H1 (cell line): ENCODE results near the gene TAS2R16. TPM values are rescaled to one million over a fixed set of nuclear protein-coding genes. Genes with fewer than 3 reads are reported as not detected.

Experiments used
- CHD7 ChIP-seq: fragments of 300-600 bp; sonication (generic); IDR thresholded peaks from 2 replicates; pipeline ENCODE4 v1.7.1; 2012; ENCODE audit warnings: low read length, moderate library complexity, mild to moderate bottlenecking, inconsistent platforms; ENCODE audit not compliant: insufficient replicate concordance
- CREB1 ChIP-seq: IDR thresholded peaks from 2 replicates; pipeline ENCODE4 v1.6.1; 2012; ENCODE audit warnings: inconsistent platforms
- CTCF ChIP-seq, 3 experiments: IDR thresholded peaks; 1 replicate in 2 of 3; 2 replicates in 1 of 3; pipeline versions ENCODE4 v1.5.1 to v1.6.1; 2011; ENCODE audit warnings: low read length in 3 of 3, mild to moderate bottlenecking in 3 of 3, inconsistent platforms in 2 of 3, low read depth in 1 of 3, moderate library complexity in 1 of 3; ENCODE audit not compliant: insufficient read depth in 1 of 3; ENCODE audit errors: control extremely low read depth in 1 of 3
- KDM5A ChIP-seq: fragments of 200-600 bp; IDR thresholded peaks from 2 replicates; pipeline ENCODE4 v1.7.1; 2012; ENCODE audit warnings: mild to moderate bottlenecking, low read length, inconsistent platforms, mixed read lengths
- PHF8 ChIP-seq: fragments of 200-600 bp; sonication (generic); conservative IDR thresholded peaks from 2 replicates; pipeline ENCODE4 v1.7.1; 2012; ENCODE audit warnings: low read depth, mild to moderate bottlenecking, inconsistent platforms, low read length, moderate library complexity
- SP4 ChIP-seq: IDR thresholded peaks from 2 replicates; pipeline ENCODE4 v1.6.1; 2012; ENCODE audit warnings: low read length, inconsistent platforms
- polyA plus RNA-seq, 7 experiments: library from polyadenylated mRNA; depleted of rRNA in 3 of 7; stranded (reverse) in 5 of 7; unstranded in 2 of 7; fragments of >200 nt in 5 of 7; fragments of 200-250 nt in 2 of 7; gene quantifications; 1 replicate in 5 of 7; 2 replicates in 1 of 7; 4 replicates in 1 of 7; pipeline versions ENCODE4 v1.2.1 to v1.2.3, GENCODE V29; 2011 to 2013; ENCODE audit warnings: missing spikeins in 2 of 7, mixed read lengths in 2 of 7
- total RNA-seq: library from RNA; stranded (reverse); fragmentation: NEBNext Ultra II Directional; extraction: Animal tissue kit (Norgen Biotek cat#: 25700); gene quantifications from 2 replicates; pipeline ENCODE4 v1.2.1, GENCODE V29; 2021

TAS2R16 gene
- total and polyA plus RNA-seq, 2 of the 8 experiments (the other 6 are each of a cell fraction or from before 2014, with no cell fraction given) = not detected

- TF ChIP-seq CHD7 = no peak
- TF ChIP-seq SP4 = no peak
- no peak for TF ChIP-seq PHF8
- no peak for TF ChIP-seq CTCF (IDR thresholded peaks at IDR 0.05; ENCODE audit: control extremely low read depth in 1 of 3, insufficient read depth in 1 of 3, low read depth in 1 of 3, low read length in 3 of 3)
- TF ChIP-seq KDM5A = no peak
- no peak for TF ChIP-seq CREB1
Measured at GRCh38 chr7:122970740-122971725, 24.5 kb downstream of the TAS2R16 start (continued).
